HG03565 (cell line): ENCODE results near the gene RNF180.
"Not testable (repeated sequence)": the region's sequence is repeated elsewhere in the genome, so short reads cannot be mapped to it uniquely, and the experiment has no call there.

Experiments
- ATAC-seq: cut with Tn5 transposase; IDR thresholded peaks from one replicate; pipeline ENCODE4 v1.9.1; 2021; ENCODE audit warnings: mild to moderate bottlenecking, moderate library complexity; ENCODE audit not compliant: unreplicated experiment

The RNF180 gene

GRCh38 chr5:64269164-64269563 lies 103.5 kb downstream of the RNF180 start:
- no peak for ATAC-seq

- ATAC-seq, result no peak
Observed at GRCh38 chr5:64273276-64273675, 107.6 kb downstream of the RNF180 start.

GRCh38 chr5:64285188-64286130 lies 119.8 kb downstream of the RNF180 start:
- no peak for ATAC-seq

- ATAC-seq, result no peak
Observed at GRCh38 chr5:64286381-64286780, 120.7 kb downstream of the RNF180 start.

- not testable (repeated sequence) for ATAC-seq
Observed at GRCh38 chr5:64288496-64288895, 122.9 kb downstream of the RNF180 start.

GRCh38 chr5:64292611-64293215 lies 127.1 kb downstream of the RNF180 start:
- no peak for ATAC-seq

GRCh38 chr5:64295101-64295500 lies 129.5 kb downstream of the RNF180 start:
- no peak for ATAC-seq

GRCh38 chr5:64298586-64298985 lies 132.9 kb downstream of the RNF180 start:
- ATAC-seq, result no peak

- no peak for ATAC-seq
Observed at GRCh38 chr5:64299805-64300204, 134.2 kb downstream of the RNF180 start.

GRCh38 chr5:64301566-64301965 lies 135.9 kb downstream of the RNF180 start:
- ATAC-seq, result no peak

- no peak for ATAC-seq
Observed at GRCh38 chr5:64308135-64308534, 142.5 kb downstream of the RNF180 start.

- no peak for ATAC-seq
Observed at GRCh38 chr5:64312491-64312890, 146.8 kb downstream of the RNF180 start.

- no peak for ATAC-seq
Observed at GRCh38 chr5:64315778-64316177, 150.1 kb downstream of the RNF180 start.

GRCh38 chr5:64318175-64318574 lies 152.5 kb downstream of the RNF180 start:
- ATAC-seq, result no peak

GRCh38 chr5:64323591-64323990 lies 157.9 kb downstream of the RNF180 start:
- no peak for ATAC-seq

- no peak for ATAC-seq
Observed at GRCh38 chr5:64330728-64331231, 165.1 kb downstream of the RNF180 start.

GRCh38 chr5:64331597-64332277 lies 166.1 kb downstream of the RNF180 start:
- ATAC-seq, result no peak

- ATAC-seq, result no peak
Observed at GRCh38 chr5:64333886-64334285, 168.2 kb downstream of the RNF180 start.

- ATAC-seq, result no peak
Observed at GRCh38 chr5:64339769-64340168, 174.1 kb downstream of the RNF180 start.

GRCh38 chr5:64340293-64340692 lies 174.7 kb downstream of the RNF180 start:
- no peak for ATAC-seq

GRCh38 chr5:64341340-64341739 lies 175.7 kb downstream of the RNF180 start:
- ATAC-seq, result no peak
